Measurements from ENCODE around the gene CCDC88B.
A peak's percentile ranks its signal among the peaks of the same experiment; 100 is the strongest.

Gene CCDC88B

GRCh38 chr11:64297699-64298358, 42.2 kb upstream of the CCDC88B start:
- Histone ChIP-seq H3K4me3 (ENCODE audit: low read depth, low read length) (no peak overlapping the region), H3K27me3 (ENCODE audit: control insufficient read depth, insufficient read depth, low read length) (peaks cover 91% of the 10 kb centered on the region)

GRCh38 chr11:64298966-64299846, 40.8 kb upstream of the CCDC88B start:
- H3K4me3 ChIP-seq (ENCODE audit: low read depth, low read length), result peak overlapping the region; percentile 54; the same call in 1 of the 2 replicates
- no peaks in the 10 kb centered on the region for H3K36me3 ChIP-seq (ENCODE audit: control insufficient read depth, insufficient read depth, low read length)
- no peaks in the 10 kb centered on the region for H3K9me3 ChIP-seq (ENCODE audit: control insufficient read depth, insufficient read depth, low read length)
- H3K4me1 ChIP-seq (ENCODE audit: control insufficient read depth, insufficient read depth, low read length), result peaks cover 8% of the 10 kb centered on the region; the same call in 1 of the 2 replicates
- H3K27ac ChIP-seq (ENCODE audit: low read depth, low read length), result no peak overlapping the region
- no peak overlapping the region for H3K9ac ChIP-seq (ENCODE audit: low read depth, low read length)
- H3K27me3 ChIP-seq (ENCODE audit: control insufficient read depth, insufficient read depth, low read length), result peaks cover 77% of the 10 kb centered on the region

More at GRCh38 chr11:64297699-64298358, 42.2 kb upstream of the CCDC88B start:
- H3K36me3 ChIP-seq (ENCODE audit: control insufficient read depth, insufficient read depth, low read length), result no peaks in the 10 kb centered on the region
- H3K9me3 ChIP-seq (ENCODE audit: control insufficient read depth, insufficient read depth, low read length), result no peaks in the 10 kb centered on the region
- H3K4me1 ChIP-seq (ENCODE audit: control insufficient read depth, insufficient read depth, low read length), result peaks cover 4% of the 10 kb centered on the region; the same call in 1 of the 2 replicates
- no peak overlapping the region for H3K27ac ChIP-seq (ENCODE audit: low read depth, low read length)
- no peak overlapping the region for H3K9ac ChIP-seq (ENCODE audit: low read depth, low read length)

GRCh38 chr11:64299847-64300648, 40.0 kb upstream of the CCDC88B start, which contains the start of gene CATSPERZ:
TSS of gene CATSPERZ (plus strand) at chr11:64300358. CDS start at chr11:64300411, 53 bp downstream.
- Histone ChIP-seq H3K27me3 (ENCODE audit: control insufficient read depth, insufficient read depth, low read length) (peaks cover 69% of the 10 kb centered on the region), H3K9ac (ENCODE audit: low read depth, low read length) (0 out of 2 replicates have a peak within 1 kb of the TSS, but pooled peaks have one; percentile 16), H3K4me3 (ENCODE audit: low read depth, low read length) (peak within 1 kb of the TSS; percentile 54), H3K9me3 (ENCODE audit: control insufficient read depth, insufficient read depth, low read length) (no peaks in the 10 kb centered on the region), H3K4me1 (ENCODE audit: control insufficient read depth, insufficient read depth, low read length) (peaks cover 8% of the 10 kb centered on the region; the same call in 1 of the 2 replicates), H3K27ac (ENCODE audit: low read depth, low read length) (no peak within 1 kb of the TSS), H3K36me3 (ENCODE audit: control insufficient read depth, insufficient read depth, low read length) (no peaks in the 10 kb centered on the region)

- H3K9ac ChIP-seq (ENCODE audit: low read depth, low read length), result no peak overlapping the region
Measured at GRCh38 chr11:64303109-64304031, 36.6 kb upstream of the CCDC88B start.

GRCh38 chr11:64304032-64304315, 36.0 kb upstream of the CCDC88B start:
- Histone ChIP-seq H3K36me3 (ENCODE audit: control insufficient read depth, insufficient read depth, low read length) (peaks cover 9% of the 10 kb centered on the region), H3K27me3 (ENCODE audit: control insufficient read depth, insufficient read depth, low read length) (peaks cover 30% of the 10 kb centered on the region), H3K9ac (ENCODE audit: low read depth, low read length) (no peak overlapping the region), H3K9me3 (ENCODE audit: control insufficient read depth, insufficient read depth, low read length) (no peaks in the 10 kb centered on the region), H3K4me3 (ENCODE audit: low read depth, low read length) (peak overlapping the region; percentile 67), H3K27ac (ENCODE audit: low read depth, low read length) (peak overlapping the region; percentile 100), H3K4me1 (ENCODE audit: control insufficient read depth, insufficient read depth, low read length) (peaks cover 14% of the 10 kb centered on the region; the same call in 1 of the 2 replicates)

More at GRCh38 chr11:64303109-64304031, 36.6 kb upstream of the CCDC88B start:
- H3K27me3 ChIP-seq (ENCODE audit: control insufficient read depth, insufficient read depth, low read length), result peaks cover 36% of the 10 kb centered on the region
- H3K27ac ChIP-seq (ENCODE audit: low read depth, low read length), result no peak overlapping the region
- no peak overlapping the region for H3K4me3 ChIP-seq (ENCODE audit: low read depth, low read length)
- peaks cover 9% of the 10 kb centered on the region for H3K36me3 ChIP-seq (ENCODE audit: control insufficient read depth, insufficient read depth, low read length)
- no peaks in the 10 kb centered on the region for H3K9me3 ChIP-seq (ENCODE audit: control insufficient read depth, insufficient read depth, low read length)
- H3K4me1 ChIP-seq (ENCODE audit: control insufficient read depth, insufficient read depth, low read length), result peaks cover 14% of the 10 kb centered on the region; the same call in 1 of the 2 replicates

GRCh38 chr11:64304316-64305072, 35.5 kb upstream of the CCDC88B start:
- Histone ChIP-seq H3K9me3 (ENCODE audit: control insufficient read depth, insufficient read depth, low read length) (no peaks in the 10 kb centered on the region), H3K4me3 (ENCODE audit: low read depth, low read length) (peak overlapping the region; percentile 67), H3K27ac (ENCODE audit: low read depth, low read length) (peak overlapping the region; percentile 100), H3K27me3 (ENCODE audit: control insufficient read depth, insufficient read depth, low read length) (peaks cover 24% of the 10 kb centered on the region), H3K36me3 (ENCODE audit: control insufficient read depth, insufficient read depth, low read length) (peaks cover 9% of the 10 kb centered on the region), H3K9ac (ENCODE audit: low read depth, low read length) (peak overlapping the region; percentile 87), H3K4me1 (ENCODE audit: control insufficient read depth, insufficient read depth, low read length) (peaks cover 14% of the 10 kb centered on the region; the same call in 1 of the 2 replicates)

- H3K4me3 ChIP-seq (ENCODE audit: low read depth, low read length), result peak within 1 kb of the TSS; percentile 80
- peaks cover 17% of the 10 kb centered on the region for H3K27me3 ChIP-seq (ENCODE audit: control insufficient read depth, insufficient read depth, low read length)
- H3K4me1 ChIP-seq (ENCODE audit: control insufficient read depth, insufficient read depth, low read length), result peaks cover 14% of the 10 kb centered on the region; the same call in 1 of the 2 replicates
Measured at GRCh38 chr11:64305075-64305690, 34.8 kb upstream of the CCDC88B start, which contains the start of gene ESRRA. TSS of gene ESRRA (plus strand) at chr11:64305524. CDS start at chr11:64307180, 1,656 bp downstream.

GRCh38 chr11:64305691-64306562, 34.1 kb upstream of the CCDC88B start:
- Histone ChIP-seq H3K4me3 (ENCODE audit: low read depth, low read length) (peak overlapping the region; percentile 80), H3K9ac (ENCODE audit: low read depth, low read length) (peak overlapping the region; percentile 69), H3K36me3 (ENCODE audit: control insufficient read depth, insufficient read depth, low read length) (peaks cover 9% of the 10 kb centered on the region), H3K4me1 (ENCODE audit: control insufficient read depth, insufficient read depth, low read length) (peaks cover 11% of the 10 kb centered on the region; the same call in 1 of the 2 replicates), H3K27me3 (ENCODE audit: control insufficient read depth, insufficient read depth, low read length) (peaks cover 10% of the 10 kb centered on the region), H3K27ac (ENCODE audit: low read depth, low read length) (peak overlapping the region; percentile 92), H3K9me3 (ENCODE audit: control insufficient read depth, insufficient read depth, low read length) (no peaks in the 10 kb centered on the region)

More at GRCh38 chr11:64305075-64305690, 34.8 kb upstream of the CCDC88B start, which contains the start of gene ESRRA:
- no peaks in the 10 kb centered on the region for H3K9me3 ChIP-seq (ENCODE audit: control insufficient read depth, insufficient read depth, low read length)
- peak within 1 kb of the TSS; percentile 87 for H3K9ac ChIP-seq (ENCODE audit: low read depth, low read length)
- H3K36me3 ChIP-seq (ENCODE audit: control insufficient read depth, insufficient read depth, low read length), result peaks cover 9% of the 10 kb centered on the region
- peak within 1 kb of the TSS; percentile 100 for H3K27ac ChIP-seq (ENCODE audit: low read depth, low read length)

Data from HUES48 (cell line).